ENCODE results near the gene GNB3. TPM values are rescaled to one million over a fixed set of nuclear protein-coding genes. Genes with fewer than 3 reads are reported as not detected.

GNB3 gene
- polyA plus RNA-seq, 1 donor, result 5.9 TPM

DNA sequence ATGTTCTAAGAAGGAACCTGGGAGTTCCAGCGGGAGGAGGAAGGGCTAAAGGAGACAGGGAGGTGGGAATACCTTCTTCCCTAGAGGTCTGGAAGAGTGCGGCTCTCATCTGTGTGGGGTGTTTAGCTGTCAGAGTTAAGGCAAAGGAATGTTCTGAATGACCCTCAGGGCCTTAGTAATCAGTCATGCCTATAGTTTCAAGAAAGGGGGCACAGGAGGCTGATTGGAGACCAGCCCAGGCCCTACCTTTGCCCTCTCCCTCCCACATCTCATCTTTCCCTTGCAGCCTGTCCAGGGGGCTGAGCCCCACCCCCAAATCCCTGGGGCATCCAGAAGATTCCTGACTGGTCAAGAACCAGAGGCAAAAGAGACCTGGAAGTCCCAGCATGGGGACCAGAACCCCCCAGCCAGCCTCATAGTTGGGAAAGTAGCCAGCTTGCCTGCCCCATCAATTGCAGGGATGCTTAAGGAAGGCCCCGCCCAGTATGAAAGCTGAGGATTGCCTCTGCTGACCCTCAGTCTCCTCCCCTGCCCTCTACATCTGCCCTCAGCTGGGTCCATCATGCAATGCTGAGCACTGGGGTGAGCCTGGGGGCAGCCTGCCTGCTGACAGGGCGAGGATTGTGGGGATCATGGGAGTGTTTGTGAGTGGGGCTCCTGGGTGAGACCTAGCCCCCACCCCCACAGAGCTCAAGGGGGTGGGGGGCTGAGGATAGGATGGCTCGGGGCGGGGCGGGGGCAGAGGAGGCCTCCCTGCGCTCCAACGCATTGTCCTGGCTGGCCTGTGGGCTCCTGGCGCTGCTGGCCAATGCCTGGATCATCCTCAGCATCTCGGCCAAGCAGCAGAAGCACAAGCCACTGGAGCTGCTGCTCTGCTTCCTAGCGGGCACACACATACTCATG lies 17.3 kb upstream of the GNB3 start:
- no CpG with 5 or more reads among the region's 12 CpGs for WGBS (ENCODE audit: insufficient coverage, low lambda C conversion rate)
- Histone ChIP-seq H3K4me1 (ENCODE audit: control insufficient read depth, insufficient read depth, low read length) (peaks cover 32% of the 10 kb centered on the region), H3K36me3 (ENCODE audit: control insufficient read depth, insufficient read depth, low read length) (no peaks in the 10 kb centered on the region), H3K27me3 (ENCODE audit: control insufficient read depth, insufficient read depth, low read length) (peaks cover 25% of the 10 kb centered on the region), H3K9me3 (ENCODE audit: control insufficient read depth, low read depth, low read length) (no peaks in the 10 kb centered on the region), H3K27ac (ENCODE audit: low read length) (no peak overlapping the region), H3K4me3 (ENCODE audit: low read length) (no peak overlapping the region)
- no peak for DNase-seq

DNA sequence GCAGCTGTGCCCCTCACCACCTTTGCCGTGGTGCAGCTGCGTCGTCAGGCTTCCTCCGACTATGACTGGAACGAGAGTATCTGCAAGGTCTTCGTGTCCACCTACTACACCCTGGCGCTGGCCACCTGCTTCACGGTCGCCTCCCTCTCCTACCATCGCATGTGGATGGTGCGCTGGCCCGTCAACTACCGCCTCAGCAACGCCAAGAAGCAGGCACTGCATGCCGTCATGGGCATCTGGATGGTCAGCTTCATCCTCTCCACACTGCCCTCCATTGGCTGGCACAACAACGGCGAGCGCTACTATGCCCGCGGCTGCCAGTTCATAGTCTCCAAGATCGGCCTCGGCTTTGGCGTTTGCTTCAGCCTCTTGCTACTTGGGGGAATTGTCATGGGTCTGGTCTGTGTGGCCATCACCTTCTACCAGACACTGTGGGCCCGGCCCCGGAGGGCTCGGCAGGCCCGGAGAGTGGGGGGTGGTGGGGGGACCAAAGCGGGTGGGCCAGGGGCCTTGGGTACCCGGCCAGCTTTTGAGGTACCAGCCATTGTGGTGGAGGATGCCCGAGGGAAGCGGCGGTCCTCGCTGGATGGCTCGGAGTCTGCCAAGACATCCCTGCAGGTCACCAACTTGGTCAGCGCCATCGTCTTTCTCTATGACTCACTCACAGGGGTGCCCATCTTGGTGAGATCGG lies 16.5 kb upstream of the GNB3 start:
- Histone ChIP-seq H3K27ac (ENCODE audit: low read length) (no peak overlapping the region), H3K36me3 (ENCODE audit: control insufficient read depth, insufficient read depth, low read length) (no peaks in the 10 kb centered on the region), H3K4me1 (ENCODE audit: control insufficient read depth, insufficient read depth, low read length) (peaks cover 32% of the 10 kb centered on the region), H3K9me3 (ENCODE audit: control insufficient read depth, low read depth, low read length) (no peaks in the 10 kb centered on the region), H3K27me3 (ENCODE audit: control insufficient read depth, insufficient read depth, low read length) (peaks cover 25% of the 10 kb centered on the region), H3K4me3 (ENCODE audit: low read length) (no peak overlapping the region)
- no peak for DNase-seq
- no CpG with 5 or more reads among the region's 37 CpGs for WGBS (ENCODE audit: insufficient coverage, low lambda C conversion rate)

DNA sequence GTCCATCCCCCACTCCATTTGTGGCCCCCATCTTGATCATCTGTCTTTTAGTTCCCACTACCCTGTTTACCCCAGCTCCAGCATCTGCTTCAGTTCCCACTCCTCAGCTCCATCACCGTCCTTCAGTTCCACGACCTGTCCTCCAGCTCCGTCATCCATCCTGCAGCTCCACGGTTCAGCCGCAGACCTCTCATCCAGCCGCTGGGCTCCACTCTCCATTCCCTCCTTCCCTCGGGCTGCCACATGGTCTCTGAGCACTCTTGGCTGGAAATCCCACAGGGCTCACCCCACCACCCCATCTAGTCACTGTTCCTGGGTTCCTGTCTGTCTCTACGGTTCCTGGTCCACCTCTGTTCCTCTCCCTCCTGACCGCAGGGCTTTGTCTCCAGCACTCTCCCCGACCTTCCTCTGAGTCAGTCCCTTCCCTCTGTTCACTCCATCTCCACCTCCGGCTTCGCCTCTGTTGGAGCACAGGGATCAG lies 15.8 kb upstream of the GNB3 start:
- no peak overlapping the region for H3K27ac ChIP-seq (ENCODE audit: low read length)
- H3K27me3 ChIP-seq (ENCODE audit: control insufficient read depth, insufficient read depth, low read length), result peaks cover 21% of the 10 kb centered on the region
- no peaks in the 10 kb centered on the region for H3K9me3 ChIP-seq (ENCODE audit: control insufficient read depth, low read depth, low read length)
- no peaks in the 10 kb centered on the region for H3K36me3 ChIP-seq (ENCODE audit: control insufficient read depth, insufficient read depth, low read length)
- H3K4me3 ChIP-seq (ENCODE audit: low read length), result no peak overlapping the region
- WGBS (ENCODE audit: insufficient coverage, low lambda C conversion rate), result 39% methylated on average over 4 of the region's 12 CpGs
- no peak for DNase-seq
- peaks cover 32% of the 10 kb centered on the region for H3K4me1 ChIP-seq (ENCODE audit: control insufficient read depth, insufficient read depth, low read length)

DNA sequence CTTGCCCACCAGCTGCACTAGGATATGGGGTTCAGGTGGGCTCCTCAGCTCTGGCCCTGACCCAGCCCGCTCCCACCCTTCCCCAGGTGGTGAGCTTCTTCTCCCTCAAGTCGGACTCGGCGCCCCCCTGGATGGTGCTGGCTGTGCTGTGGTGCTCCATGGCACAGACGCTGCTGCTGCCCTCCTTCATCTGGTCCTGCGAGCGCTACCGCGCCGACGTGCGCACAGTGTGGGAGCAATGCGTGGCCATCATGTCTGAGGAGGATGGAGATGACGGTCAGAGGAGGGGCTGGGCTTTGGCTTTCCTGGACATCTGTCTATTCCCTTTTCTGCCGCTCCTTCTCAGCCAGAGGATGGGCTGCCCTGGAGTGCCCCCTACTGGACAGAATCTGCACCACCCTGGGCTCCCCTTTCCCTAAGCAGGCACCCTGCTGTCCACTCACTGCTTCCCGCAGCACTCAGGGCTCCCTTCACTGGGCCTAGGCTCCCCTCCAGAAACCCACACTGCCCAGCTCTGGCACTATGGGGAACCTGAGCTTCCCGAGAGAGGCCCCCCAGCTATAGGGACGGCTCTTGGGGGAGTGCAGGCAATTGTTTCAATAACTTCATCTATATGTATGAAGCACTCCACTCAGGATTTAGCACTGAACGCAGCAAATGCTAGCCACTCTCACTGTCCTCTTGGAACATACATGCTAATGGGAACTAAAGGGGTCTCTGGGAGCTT lies 15.2 kb upstream of the GNB3 start:
- no CpG with 5 or more reads among the region's 19 CpGs for WGBS (ENCODE audit: insufficient coverage, low lambda C conversion rate)
- Histone ChIP-seq H3K4me1 (ENCODE audit: control insufficient read depth, insufficient read depth, low read length) (peaks cover 36% of the 10 kb centered on the region), H3K27me3 (ENCODE audit: control insufficient read depth, insufficient read depth, low read length) (peaks cover 18% of the 10 kb centered on the region)

DNA sequence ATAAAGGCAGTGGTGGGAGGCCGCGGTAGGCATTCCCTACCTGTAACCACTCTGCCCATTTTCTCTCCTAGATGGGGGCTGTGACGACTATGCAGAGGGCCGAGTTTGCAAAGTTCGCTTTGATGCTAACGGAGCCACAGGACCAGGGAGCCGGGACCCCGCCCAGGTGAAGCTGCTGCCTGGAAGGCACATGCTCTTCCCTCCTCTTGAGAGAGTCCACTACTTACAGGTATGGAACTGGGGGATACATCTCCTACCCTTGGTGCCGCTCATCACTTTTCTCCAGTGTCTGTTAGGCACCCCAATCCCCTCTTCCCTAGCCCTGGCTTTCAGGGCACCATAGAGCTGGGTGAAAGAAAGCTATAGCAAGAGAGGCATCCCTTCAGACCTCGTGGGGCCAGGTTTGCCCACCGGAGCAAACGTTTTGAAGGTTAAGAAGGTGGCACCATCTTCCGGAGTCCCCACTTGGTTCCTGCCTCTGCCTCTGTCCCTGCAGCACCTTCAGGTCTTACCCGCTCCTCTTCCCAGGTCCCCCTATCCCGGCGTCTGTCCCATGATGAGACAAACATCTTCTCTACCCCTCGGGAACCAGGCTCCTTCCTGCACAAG lies 14.5 kb upstream of the GNB3 start:
- Histone ChIP-seq H3K4me3 (ENCODE audit: low read length) (no peak overlapping the region), H3K4me1 (ENCODE audit: control insufficient read depth, insufficient read depth, low read length) (peaks cover 30% of the 10 kb centered on the region), H3K27ac (ENCODE audit: low read length) (no peak overlapping the region), H3K9me3 (ENCODE audit: control insufficient read depth, low read depth, low read length) (no peaks in the 10 kb centered on the region), H3K27me3 (ENCODE audit: control insufficient read depth, insufficient read depth, low read length) (peaks cover 16% of the 10 kb centered on the region), H3K36me3 (ENCODE audit: control insufficient read depth, insufficient read depth, low read length) (peaks cover 5% of the 10 kb centered on the region)
- WGBS (ENCODE audit: insufficient coverage, low lambda C conversion rate), result 90% methylated on average over 2 of the region's 17 CpGs
- DNase-seq, result no peak

More for the DNA sequence above, 15.2 kb upstream of the GNB3 start:
- DNase-seq, result peak; percentile 76 to 78
- no peak overlapping the region for H3K4me3 ChIP-seq (ENCODE audit: low read length)
- H3K27ac ChIP-seq (ENCODE audit: low read length), result no peak overlapping the region
- H3K36me3 ChIP-seq (ENCODE audit: control insufficient read depth, insufficient read depth, low read length), result no peaks in the 10 kb centered on the region
- no peaks in the 10 kb centered on the region for H3K9me3 ChIP-seq (ENCODE audit: control insufficient read depth, low read depth, low read length)

DNA sequence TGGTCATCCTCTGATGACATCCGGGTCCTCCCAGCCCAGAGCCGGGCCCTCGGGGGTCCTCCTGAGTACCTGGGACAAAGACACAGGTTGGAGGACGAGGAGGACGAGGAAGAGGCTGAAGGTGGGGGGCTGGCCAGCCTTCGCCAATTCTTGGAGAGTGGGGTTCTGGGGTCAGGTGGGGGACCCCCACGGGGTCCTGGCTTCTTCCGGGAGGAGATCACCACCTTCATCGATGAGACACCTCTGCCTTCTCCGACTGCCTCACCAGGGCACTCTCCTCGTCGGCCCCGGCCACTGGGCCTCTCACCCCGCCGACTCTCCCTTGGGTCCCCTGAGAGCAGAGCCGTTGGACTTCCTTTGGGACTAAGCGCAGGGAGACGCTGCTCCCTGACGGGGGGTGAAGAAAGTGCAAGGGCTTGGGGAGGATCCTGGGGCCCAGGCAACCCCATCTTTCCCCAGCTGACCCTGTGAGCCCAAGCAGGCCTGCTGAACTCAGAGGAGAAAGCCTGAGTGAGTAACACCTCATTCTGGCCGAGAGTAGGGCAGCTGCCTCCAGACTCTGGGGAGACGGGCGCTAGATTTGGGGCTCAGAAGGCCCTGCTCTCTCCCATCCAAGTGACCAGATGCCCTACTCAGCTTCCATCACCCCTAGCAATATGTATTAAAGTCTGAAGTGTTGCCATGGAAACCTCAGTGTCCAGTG lies 13.8 kb upstream of the GNB3 start:
- Histone ChIP-seq H3K4me1 (ENCODE audit: control insufficient read depth, insufficient read depth, low read length) (peaks cover 27% of the 10 kb centered on the region), H3K27ac (ENCODE audit: low read length) (no peak overlapping the region), H3K9me3 (ENCODE audit: control insufficient read depth, low read depth, low read length) (no peaks in the 10 kb centered on the region), H3K36me3 (ENCODE audit: control insufficient read depth, insufficient read depth, low read length) (peaks cover 12% of the 10 kb centered on the region), H3K4me3 (ENCODE audit: low read length) (no peak overlapping the region), H3K27me3 (ENCODE audit: control insufficient read depth, insufficient read depth, low read length) (peaks cover 13% of the 10 kb centered on the region)
- no peak for DNase-seq
- 80% methylated on average over 2 of the region's 22 CpGs for WGBS (ENCODE audit: insufficient coverage, low lambda C conversion rate)

DNA sequence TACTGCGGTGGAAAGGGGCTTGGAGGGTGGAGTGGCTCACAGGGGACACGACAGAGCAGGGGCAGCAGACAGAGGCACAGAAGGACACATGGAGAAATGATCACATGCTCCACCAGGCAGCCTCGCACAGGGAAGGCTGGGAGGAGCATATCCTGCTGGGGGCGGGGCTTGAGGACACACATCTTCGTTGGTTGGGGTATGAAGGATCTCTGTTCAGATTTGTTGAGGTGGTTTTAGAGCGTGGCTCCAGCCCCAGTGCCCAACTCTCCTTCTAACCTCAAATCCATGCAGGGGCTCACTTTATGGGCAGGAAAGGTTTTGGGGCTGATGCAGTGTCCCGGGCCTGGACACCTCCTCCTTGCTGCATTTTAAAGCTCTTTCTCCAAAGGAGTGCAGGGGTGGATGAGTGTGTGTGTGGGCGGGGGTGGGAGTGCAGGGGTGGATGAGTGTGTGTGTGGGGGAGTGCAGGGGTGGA lies 13.3 kb upstream of the GNB3 start:
- peak; percentile 73 to 84 for DNase-seq
- WGBS (ENCODE audit: insufficient coverage, low lambda C conversion rate), result no CpG with 5 or more reads among the region's 8 CpGs
- Histone ChIP-seq H3K36me3 (ENCODE audit: control insufficient read depth, insufficient read depth, low read length) (peaks cover 16% of the 10 kb centered on the region), H3K9me3 (ENCODE audit: control insufficient read depth, low read depth, low read length) (no peaks in the 10 kb centered on the region), H3K27me3 (ENCODE audit: control insufficient read depth, insufficient read depth, low read length) (peaks cover 7% of the 10 kb centered on the region), H3K27ac (ENCODE audit: low read length) (no peak overlapping the region), H3K4me3 (ENCODE audit: low read length) (no peak overlapping the region), H3K4me1 (ENCODE audit: control insufficient read depth, insufficient read depth, low read length) (peaks cover 21% of the 10 kb centered on the region)

DNA sequence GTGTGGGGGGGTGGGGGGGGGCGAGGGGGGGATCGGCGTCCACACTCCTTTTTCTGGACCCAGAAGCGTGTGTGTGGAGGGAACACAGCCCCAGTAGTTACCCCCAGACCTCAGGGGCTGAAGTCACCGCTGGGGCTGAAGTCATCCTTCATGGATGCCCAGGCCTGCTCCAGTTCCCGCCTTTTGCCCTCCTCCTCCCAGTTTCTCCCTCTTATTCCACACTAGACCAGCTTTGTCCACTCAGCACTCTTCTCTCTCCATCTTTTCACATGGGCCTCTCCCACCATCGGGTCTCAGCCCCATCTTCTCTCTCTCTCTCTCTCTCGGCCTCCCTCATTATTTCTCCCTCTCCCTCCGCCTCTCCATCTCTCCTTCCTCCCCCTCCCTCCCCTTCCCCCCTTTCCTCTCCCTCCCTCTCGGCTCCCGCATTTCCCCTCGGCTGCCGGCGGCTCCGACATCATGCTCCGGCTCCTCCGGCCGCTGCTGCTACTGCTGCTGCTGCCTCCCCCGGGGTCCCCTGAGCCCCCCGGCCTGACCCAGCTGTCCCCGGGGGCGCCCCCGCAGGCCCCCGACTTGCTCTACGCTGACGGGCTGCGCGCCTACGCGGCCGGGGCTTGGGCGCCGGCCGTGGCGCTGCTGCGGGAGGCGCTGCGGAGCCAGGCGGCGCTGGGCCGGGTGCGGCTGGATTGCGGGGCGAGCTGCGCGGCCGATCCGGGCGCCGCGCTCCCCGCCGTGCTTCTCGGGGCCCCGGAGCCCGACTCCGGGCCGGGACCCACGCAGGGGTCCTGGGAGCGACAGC lies 12.5 kb upstream of the GNB3 start, which contains the start of gene P3H3:
Gene P3H3, plus strand, starts transcription at position 426 of the 799 bp plus-strand sequence. Its CDS starts 34 bp downstream, at position 460.
- Histone ChIP-seq H3K27ac (ENCODE audit: low read length) (peak within 1 kb of the TSS; percentile 87), H3K27me3 (ENCODE audit: control insufficient read depth, insufficient read depth, low read length) (peaks cover 2% of the 10 kb centered on the region), H3K36me3 (ENCODE audit: control insufficient read depth, insufficient read depth, low read length) (peaks cover 16% of the 10 kb centered on the region), H3K4me1 (ENCODE audit: control insufficient read depth, insufficient read depth, low read length) (peaks cover 21% of the 10 kb centered on the region), H3K4me3 (ENCODE audit: low read length) (peak within 1 kb of the TSS; percentile 97), H3K9me3 (ENCODE audit: control insufficient read depth, low read depth, low read length) (no peaks in the 10 kb centered on the region)
- peak in 1 of 2 donors; percentile 62 for DNase-seq
- WGBS (ENCODE audit: insufficient coverage, low lambda C conversion rate), result 0% methylated on average over 1 of the region's 60 CpGs
